Mesendoderm (in vitro differentiated cells): ENCODE measurements around the gene KCNG4.

Experiments
- DNase-seq: peaks from one replicate; pipeline ENCODE4 v3.0.0; 2013
- H2AK5ac ChIP-seq: 2 replicates; pipeline ENCODE4 v1.6.1; 2013; ENCODE audit warnings: low read length, inconsistent platforms
- H2BK120ac ChIP-seq: 2 replicates; pipeline ENCODE4 v1.6.1; 2013; ENCODE audit warnings: low read depth, mild to moderate bottlenecking, low read length, moderate library complexity, mixed read lengths
- H2BK15ac ChIP-seq: replicated peaks from 2 replicates; pipeline ENCODE4 v1.6.1; 2013; ENCODE audit warnings: low read depth, mild to moderate bottlenecking, moderate library complexity
- H2BK5ac ChIP-seq: 2 replicates; pipeline ENCODE4 v1.6.1; 2013; ENCODE audit warnings: low read length, inconsistent platforms
- H3K18ac ChIP-seq: 2 replicates; pipeline ENCODE4 v1.6.1; 2013; ENCODE audit warnings: mild to moderate bottlenecking, low read length, mixed read lengths
- H3K23ac ChIP-seq: one replicate; pipeline ENCODE4 v1.6.1; 2013; ENCODE audit warnings: low read length
- H3K27ac ChIP-seq: 2 replicates; pipeline ENCODE4 v1.5.1; 2013; ENCODE audit warnings: low read depth, mild to moderate bottlenecking, inconsistent platforms, low read length, moderate library complexity
- H3K27me3 ChIP-seq: 2 replicates; pipeline ENCODE4 v1.6.1; 2013; ENCODE audit warnings: low read length, control low read depth, mild to moderate bottlenecking, inconsistent platforms; ENCODE audit not compliant: insufficient read depth, poor library complexity
- H3K36me3 ChIP-seq: 2 replicates; pipeline ENCODE4 v1.6.1; 2013; ENCODE audit warnings: low read length, inconsistent platforms; ENCODE audit not compliant: control insufficient read depth, insufficient read depth
- H3K4ac ChIP-seq: one replicate; pipeline ENCODE4 v1.6.1; 2013; ENCODE audit warnings: low read depth, mild to moderate bottlenecking, low read length, moderate library complexity
- H3K4me1 ChIP-seq: 2 replicates; pipeline ENCODE4 v1.6.1; 2013; ENCODE audit warnings: low read depth, low read length, inconsistent platforms; ENCODE audit not compliant: control insufficient read depth
- H3K4me2 ChIP-seq: 2 replicates; pipeline ENCODE4 v1.6.1; 2013; ENCODE audit warnings: low read length
- H3K4me3 ChIP-seq: 2 replicates; pipeline ENCODE4 v1.5.1; 2013; ENCODE audit warnings: mild to moderate bottlenecking, low read length
- H3K56ac ChIP-seq: one replicate; pipeline ENCODE4 v1.6.1; 2013; ENCODE audit warnings: low read length
- H3K79me1 ChIP-seq: 2 replicates; pipeline ENCODE4 v1.6.1; 2013; ENCODE audit warnings: low read length, inconsistent platforms
- H3K79me2 ChIP-seq: 2 replicates; pipeline ENCODE4 v1.6.1; 2013; ENCODE audit warnings: mild to moderate bottlenecking, low read length; ENCODE audit not compliant: control insufficient read depth, insufficient read depth
- H3K9ac ChIP-seq: 2 replicates; pipeline ENCODE4 v1.6.1; 2013; ENCODE audit warnings: low read length, inconsistent platforms
- H4K5ac ChIP-seq: one replicate; pipeline ENCODE4 v1.6.1; 2013; ENCODE audit warnings: low read length
- H4K8ac ChIP-seq: one replicate; pipeline ENCODE4 v1.6.1; 2013; ENCODE audit warnings: low read depth, mild to moderate bottlenecking, control low read depth, low read length, moderate library complexity
- WGBS: extraction: QIAGEN DNeasy Blood & Tissue Kit; methylation state at CpG from one replicate; pipeline ENCODE4 v1.1.7; 2013; ENCODE audit warnings: low lambda C conversion rate, missing lambda C conversion rate; ENCODE audit not compliant: insufficient coverage; ENCODE audit errors: extremely low coverage; 5-methylcytosine and 5-hydroxymethylcytosine counted together

Gene KCNG4

GRCh38 chr16:84270071-84270470 lies 30.3 kb upstream of the KCNG4 start:
- Histone ChIP-seq H3K79me1 (no peaks in the 10 kb centered on the region), H3K27ac (no peak overlapping the region), H4K5ac (no peak overlapping the region), H3K56ac (no peak overlapping the region), H3K9ac (no peak overlapping the region), H3K23ac (no peak overlapping the region), H2BK120ac (no peak overlapping the region), H3K4me2 (no peak overlapping the region), H3K4me3 (no peak overlapping the region), H3K36me3 (no peaks in the 10 kb centered on the region), H3K79me2 (no peaks in the 10 kb centered on the region), H2BK15ac (no peak overlapping the region), H4K8ac (no peak overlapping the region), H3K4me1 (peaks cover 2% of the 10 kb centered on the region), H3K4ac (no peak overlapping the region), H3K27me3 (no peaks in the 10 kb centered on the region), H2AK5ac (no peak overlapping the region), H3K18ac (no peak overlapping the region), H2BK5ac (no peak overlapping the region)
- WGBS: no CpG with 5 or more reads among the region's 9 CpGs
- DNase-seq: no peak

DNA sequence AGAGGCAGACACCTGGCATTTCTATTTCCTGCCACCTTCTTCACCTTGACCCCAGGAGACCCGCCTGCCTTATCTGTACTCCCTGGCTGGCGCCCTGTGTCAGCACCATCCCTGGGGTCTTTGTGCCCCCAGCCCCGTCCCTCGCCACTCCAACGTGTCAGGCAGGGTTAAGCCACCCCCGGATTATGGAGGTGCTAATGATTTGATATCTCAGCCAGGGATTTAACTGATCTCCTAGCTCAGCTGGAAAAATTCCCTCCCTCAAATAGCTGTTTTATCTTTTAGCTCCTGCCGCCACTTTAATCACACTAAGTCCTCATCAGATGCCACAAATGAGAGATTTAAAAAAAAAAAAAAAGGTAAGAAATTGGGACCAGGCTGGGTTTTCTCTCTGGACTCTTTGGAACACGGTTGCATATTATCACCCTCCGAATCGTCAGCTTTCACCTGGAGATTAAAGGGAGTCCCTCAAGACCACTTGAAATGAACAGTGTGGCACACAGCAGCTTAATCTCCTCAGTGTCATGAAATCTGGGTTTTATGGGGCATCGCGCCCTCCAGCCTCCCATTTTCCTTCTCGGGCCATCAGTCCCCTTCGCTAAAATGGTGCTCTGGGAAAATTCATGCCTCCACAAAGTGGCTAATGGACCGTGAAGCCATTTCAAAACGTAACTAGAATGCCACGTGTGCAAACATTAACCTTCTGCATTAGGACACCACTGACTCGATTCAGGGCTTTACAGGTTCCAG lies 28.7 kb upstream of the KCNG4 start:
- Histone ChIP-seq H3K27me3 (no peaks in the 10 kb centered on the region), H3K27ac (no peak overlapping the region)
- WGBS: no CpG with 5 or more reads among the region's 18 CpGs

GRCh38 chr16:84267380-84267779 lies 27.6 kb upstream of the KCNG4 start:
- no peak overlapping the region for H3K4ac ChIP-seq
- no peak overlapping the region for H3K56ac ChIP-seq
- no peak overlapping the region for H3K4me3 ChIP-seq
- WGBS: no CpG with 5 or more reads among the region's 4 CpGs
- H2BK5ac ChIP-seq: no peak overlapping the region
- no peak overlapping the region for H2BK15ac ChIP-seq
- H3K4me2 ChIP-seq: no peak overlapping the region
- H3K9ac ChIP-seq: no peak overlapping the region
- H2BK120ac ChIP-seq: no peak overlapping the region
- H4K8ac ChIP-seq: no peak overlapping the region
- H3K23ac ChIP-seq: no peak overlapping the region
- H3K79me2 ChIP-seq: no peaks in the 10 kb centered on the region
- no peak overlapping the region for H4K5ac ChIP-seq
- no peak for DNase-seq
- H3K27ac ChIP-seq: no peak overlapping the region
- no peaks in the 10 kb centered on the region for H3K79me1 ChIP-seq
- H3K27me3 ChIP-seq: no peaks in the 10 kb centered on the region
- no peaks in the 10 kb centered on the region for H3K36me3 ChIP-seq
- no peak overlapping the region for H2AK5ac ChIP-seq
- peaks cover 2% of the 10 kb centered on the region for H3K4me1 ChIP-seq
- H3K18ac ChIP-seq: no peak overlapping the region

More for the DNA sequence above, 28.7 kb upstream of the KCNG4 start:
- H2BK5ac ChIP-seq: no peak overlapping the region
- no peaks in the 10 kb centered on the region for H3K36me3 ChIP-seq
- no peak overlapping the region for H3K56ac ChIP-seq
- H3K18ac ChIP-seq: no peak overlapping the region
- DNase-seq: peak; percentile 33
- H3K23ac ChIP-seq: no peak overlapping the region
- H3K4me1 ChIP-seq: peaks cover 2% of the 10 kb centered on the region
- no peak overlapping the region for H3K4ac ChIP-seq
- no peak overlapping the region for H2BK120ac ChIP-seq
- H3K4me2 ChIP-seq: no peak overlapping the region
- H2AK5ac ChIP-seq: no peak overlapping the region
- no peak overlapping the region for H4K8ac ChIP-seq
- H2BK15ac ChIP-seq: no peak overlapping the region
- no peaks in the 10 kb centered on the region for H3K79me2 ChIP-seq
- no peak overlapping the region for H3K4me3 ChIP-seq
- no peaks in the 10 kb centered on the region for H3K79me1 ChIP-seq
- H4K5ac ChIP-seq: no peak overlapping the region
- no peak overlapping the region for H3K9ac ChIP-seq

DNA sequence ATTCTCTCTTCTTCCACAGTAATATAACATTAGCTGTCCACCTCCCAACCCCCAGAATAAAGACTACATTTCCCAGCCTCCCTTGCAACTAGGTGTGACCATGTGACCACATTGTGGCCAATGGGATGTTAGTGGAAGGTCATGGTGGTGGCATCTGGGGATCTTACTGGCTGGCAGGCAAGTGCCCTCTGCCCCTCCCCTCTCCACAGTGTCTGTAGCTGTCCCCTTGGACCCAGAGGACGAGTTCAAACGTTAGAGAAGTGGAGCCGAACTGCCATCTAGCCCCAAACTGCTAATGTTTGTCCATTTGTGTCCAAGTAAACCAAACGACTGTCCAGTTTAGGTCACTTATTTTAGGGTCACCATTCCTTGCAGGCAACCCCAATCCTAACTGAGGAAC lies 26.6 kb upstream of the KCNG4 start:
- Histone ChIP-seq H3K79me2 (no peaks in the 10 kb centered on the region), H3K4me1 (peaks cover 2% of the 10 kb centered on the region), H3K56ac (peak overlapping the region; percentile 65), H3K9ac (peak overlapping the region; percentile 47), H2AK5ac (no peak overlapping the region), H3K79me1 (no peaks in the 10 kb centered on the region), H4K5ac (no peak overlapping the region), H4K8ac (no peak overlapping the region), H3K4me3 (no peak overlapping the region), H3K27ac (no peak overlapping the region), H3K23ac (no peak overlapping the region), H2BK15ac (no peak overlapping the region), H2BK120ac (no peak overlapping the region), H3K18ac (no peak overlapping the region), H3K36me3 (no peaks in the 10 kb centered on the region), H3K4ac (no peak overlapping the region), H3K27me3 (no peaks in the 10 kb centered on the region), H2BK5ac (no peak overlapping the region), H3K4me2 (peak overlapping the region; percentile 36)
- peak; percentile 94 for DNase-seq
- no CpG with 5 or more reads among the region's 4 CpGs for WGBS

- H3K18ac ChIP-seq: no peak overlapping the region
- H3K4me1 ChIP-seq: peaks cover 2% of the 10 kb centered on the region
- H2BK120ac ChIP-seq: no peak overlapping the region
- H3K4me2 ChIP-seq: no peak overlapping the region
- H3K4ac ChIP-seq: no peak overlapping the region
- H3K23ac ChIP-seq: no peak overlapping the region
- H2BK5ac ChIP-seq: no peak overlapping the region
- H4K8ac ChIP-seq: no peak overlapping the region
- no peak overlapping the region for H2BK15ac ChIP-seq
- DNase-seq: no peak
- H3K79me2 ChIP-seq: no peaks in the 10 kb centered on the region
- H3K27ac ChIP-seq: no peak overlapping the region
- H4K5ac ChIP-seq: no peak overlapping the region
- H3K79me1 ChIP-seq: no peaks in the 10 kb centered on the region
- no peak overlapping the region for H3K9ac ChIP-seq
- no peaks in the 10 kb centered on the region for H3K36me3 ChIP-seq
- no peaks in the 10 kb centered on the region for H3K27me3 ChIP-seq
- H3K4me3 ChIP-seq: no peak overlapping the region
- H2AK5ac ChIP-seq: no peak overlapping the region
- no CpG with 5 or more reads among the region's 3 CpGs for WGBS
- H3K56ac ChIP-seq: no peak overlapping the region
Measured at GRCh38 chr16:84262939-84263338, 23.1 kb upstream of the KCNG4 start.

DNA sequence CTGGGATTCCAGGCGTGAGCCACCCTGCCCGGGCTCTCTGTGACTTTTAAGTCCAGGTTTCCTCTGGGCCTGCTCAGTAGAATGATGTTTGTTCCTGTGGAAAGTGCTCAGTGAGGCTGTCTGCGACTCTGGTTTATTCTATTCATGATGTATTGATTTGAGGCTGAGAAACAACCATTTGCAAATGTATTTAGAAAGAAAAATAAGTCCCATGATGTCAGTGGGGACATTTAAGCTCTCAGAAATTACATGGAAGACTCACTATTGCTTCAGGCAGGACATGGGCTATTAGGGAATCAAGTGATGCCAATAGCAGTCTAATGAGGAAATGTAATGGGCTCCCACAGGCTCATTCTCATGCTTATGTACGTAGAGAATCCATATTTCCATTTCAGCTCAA lies 22.2 kb upstream of the KCNG4 start:
- Histone ChIP-seq H4K5ac (no peak overlapping the region), H4K8ac (no peak overlapping the region), H3K4me3 (no peak overlapping the region), H3K4me1 (peaks cover 2% of the 10 kb centered on the region), H3K79me2 (no peaks in the 10 kb centered on the region), H2BK120ac (no peak overlapping the region), H2AK5ac (no peak overlapping the region), H3K79me1 (no peaks in the 10 kb centered on the region), H3K4me2 (no peak overlapping the region), H2BK15ac (no peak overlapping the region), H3K27ac (no peak overlapping the region), H2BK5ac (no peak overlapping the region), H3K36me3 (no peaks in the 10 kb centered on the region), H3K9ac (no peak overlapping the region), H3K27me3 (no peaks in the 10 kb centered on the region), H3K4ac (no peak overlapping the region), H3K56ac (no peak overlapping the region), H3K23ac (no peak overlapping the region), H3K18ac (no peak overlapping the region)
- WGBS: no CpG with 5 or more reads among the region's 4 CpGs
- DNase-seq: no peak
